HepG2 (cell line): Measurements from ENCODE around the gene TAF11L6. TPM values are rescaled to one million over a fixed set of nuclear protein-coding genes. Genes with fewer than 3 reads are reported as not detected.

Experiments
- ATAC-seq: fragments of 200-7000 bp; cut with Tn5 transposase; 3 replicates; pipeline ENCODE4 v1.9.1; 2020; ENCODE audit warnings: mild to moderate bottlenecking, moderate library complexity
- BruUV-seq: library from RNA; stranded (reverse); fragments of 400-500 nt; replicated peaks from 2 replicates; lab custom pipeline; 2021; lab: Mats Ljungman, UMichigan
- CTCF ChIA-PET: fragments of 300-600 bp; formaldehyde crosslinking; extraction: SDS; loops from one replicate; lab custom pipeline; 2021; ENCODE audit warnings: low total read pairs, inconsistent platforms, low intra/inter-chr PET ratio; lab: Yijun Ruan, JAX
- POLR2A ChIA-PET: fragments of 350-600 bp; sonication (Branson Sonifier 250); formaldehyde crosslinking; loops from one replicate; lab custom pipeline; 2020; ENCODE audit warnings: antibody characterized with exemption, inconsistent platforms; lab: Yijun Ruan, JAX
- DNase-seq: peaks from one replicate; pipeline ENCODE4 v3.0.0-alpha.2; 2015; ENCODE audit warnings: low spot score
- FAIRE-seq: peaks from 3 replicates; lab custom pipeline; 2011; peaks lifted over from hg19 to GRCh38; lab: Jason Lieb, UNC
- H2AFZ ChIP-seq: one replicate; pipeline ENCODE4 v1.6.1; 2011; ENCODE audit warnings: low read length, inconsistent platforms
- H3K27ac ChIP-seq: fragments of 300-600 bp; 3 replicates; pipeline ENCODE4 v1.8.0; 2011; ENCODE audit warnings: mixed run types, mild to moderate bottlenecking, mixed read lengths, low read length, inconsistent platforms; ENCODE audit not compliant: insufficient read depth; ENCODE audit errors: extremely low read length
- H3K27me3 ChIP-seq, 2 experiments: fragments of 200-600 bp in 1 of 2; 2 replicates in 1 of 2; 3 replicates in 1 of 2; pipeline versions ENCODE4 v1.6.0 to v1.8.0; 2011; ENCODE audit warnings: low read length in 2 of 2, mild to moderate bottlenecking in 2 of 2, moderate library complexity in 2 of 2, inconsistent platforms in 1 of 2; ENCODE audit not compliant: insufficient read depth in 2 of 2, control insufficient read depth in 1 of 2
- H3K36me3 ChIP-seq, 2 experiments: fragments of 200-600 bp in 1 of 2; replicated peaks in 1 of 2; 2 replicates in 1 of 2; 3 replicates in 1 of 2; pipeline versions ENCODE4 v1.5.1 to v1.8.0; 2011; ENCODE audit warnings: low read length in 2 of 2, inconsistent platforms in 1 of 2; ENCODE audit not compliant: insufficient read depth in 2 of 2, control insufficient read depth in 1 of 2
- H3K4me1 ChIP-seq: 2 replicates; pipeline ENCODE4 v1.5.1; 2012; ENCODE audit warnings: low read length, inconsistent platforms; ENCODE audit not compliant: insufficient read depth
- H3K4me2 ChIP-seq: 2 replicates; pipeline ENCODE4 v1.6.0; 2011; ENCODE audit warnings: low read depth, low read length, inconsistent platforms
- H3K4me3 ChIP-seq, 3 experiments: fragments of 200-600 bp in 1 of 3; sonication (generic), shearing (Covaris generic) in 1 of 3; replicated peaks in 1 of 3; 2 replicates each; pipeline ENCODE4 v1.5.1; 2011 to 2016; ENCODE audit warnings: low read length in 3 of 3, inconsistent platforms in 2 of 3, low read depth in 2 of 3, mild to moderate bottlenecking in 2 of 3, control low read depth in 1 of 3, mixed read lengths in 1 of 3; ENCODE audit not compliant: insufficient read depth in 1 of 3
- H3K79me2 ChIP-seq: one replicate; pipeline ENCODE4 v1.6.1; 2011; ENCODE audit warnings: low read length, inconsistent platforms; ENCODE audit not compliant: insufficient read depth
- H3K9ac ChIP-seq: 2 replicates; pipeline ENCODE4 v1.6.0; 2011; ENCODE audit warnings: mild to moderate bottlenecking, low read depth, low read length, inconsistent platforms; ENCODE audit not compliant: insufficient read depth
- H3K9me3 ChIP-seq: 2 replicates; pipeline ENCODE4 v1.5.1; 2012; ENCODE audit warnings: mild to moderate bottlenecking, low read length
- H4K20me1 ChIP-seq: 2 replicates; pipeline ENCODE4 v1.6.0; 2011; ENCODE audit warnings: inconsistent platforms, mild to moderate bottlenecking, low read length, moderate library complexity; ENCODE audit not compliant: insufficient read depth
- ASH2L ChIP-seq: fragments of 300-600, 200-600 bp; sonication (generic); IDR thresholded peaks from 2 replicates; pipeline ENCODE4 v1.7.0; 2017; ENCODE audit warnings: low read depth, mild to moderate bottlenecking, moderate library complexity, mixed read lengths, low read length; ENCODE audit not compliant: insufficient read length
- BRCA1 ChIP-seq: sonication (generic); formaldehyde crosslinking; IDR thresholded peaks from 2 replicates; pipeline ENCODE4 v1.4.0; 2020; ENCODE audit warnings: missing genetic modification reagents
- FOXK1 ChIP-seq: sonication (generic); formaldehyde crosslinking; IDR thresholded peaks from 2 replicates; pipeline ENCODE4 v1.4.0; 2020; ENCODE audit warnings: low read depth, missing genetic modification reagents, borderline replicate concordance
- HMGA1 ChIP-seq: sonication (generic); formaldehyde crosslinking; conservative IDR thresholded peaks from 2 replicates; pipeline ENCODE4 v1.4.0; 2020; ENCODE audit warnings: missing genetic modification reagents
- HNF4G ChIP-seq, 2 experiments: sonication (generic) in 1 of 2; formaldehyde crosslinking in 1 of 2; IDR thresholded peaks; 2 replicates each; pipeline versions ENCODE4 v1.4.0 to v1.6.1; 2011 to 2020; ENCODE audit warnings: borderline replicate concordance in 2 of 2, low read depth in 2 of 2, mild to moderate bottlenecking in 2 of 2, low read length in 1 of 2, missing genetic modification reagents in 1 of 2, moderate library complexity in 1 of 2
- KDM6A ChIP-seq: IDR thresholded peaks from 2 replicates; pipeline ENCODE4 v1.6.1; 2016; ENCODE audit warnings: low read depth
- MTF2 ChIP-seq: sonication (generic); formaldehyde crosslinking; IDR thresholded peaks from 2 replicates; pipeline ENCODE4 v1.5.0; 2020; ENCODE audit warnings: missing genetic modification reagents, borderline replicate concordance
- NR2F1 ChIP-seq, 2 experiments: fragments of 450-650 bp in 1 of 2; formaldehyde crosslinking in 1 of 2; IDR thresholded peaks; 2 replicates each; pipeline versions ENCODE4 v1.5.0 to v1.6.1; 2016 to 2020; ENCODE audit warnings: mild to moderate bottlenecking in 1 of 2, missing compliant biosample characterization in 1 of 2, missing genetic modification reagents in 1 of 2, moderate library complexity in 1 of 2
- RELA ChIP-seq: sonication (generic); formaldehyde crosslinking; IDR thresholded peaks from 2 replicates; pipeline ENCODE4 v1.4.0; 2020; ENCODE audit warnings: missing genetic modification reagents
- ZBTB7B ChIP-seq: sonication (generic); formaldehyde crosslinking; IDR thresholded peaks from 2 replicates; pipeline ENCODE4 v1.4.0; 2020; ENCODE audit warnings: missing genetic modification reagents
- ZNF260 ChIP-seq: sonication (generic); formaldehyde crosslinking; IDR thresholded peaks from 2 replicates; pipeline ENCODE4 v1.4.0; 2020; ENCODE audit warnings: missing genetic modification reagents, low read depth, mild to moderate bottlenecking, borderline replicate concordance
- ZNF460 ChIP-seq: sonication (generic); formaldehyde crosslinking; IDR thresholded peaks from 2 replicates; pipeline ENCODE4 v1.5.1; 2020; ENCODE audit warnings: missing genetic modification reagents, mild to moderate bottlenecking, borderline replicate concordance
- ZNF501 ChIP-seq: sonication (generic); formaldehyde crosslinking; IDR thresholded peaks from 2 replicates; pipeline ENCODE4 v1.5.1; 2020; ENCODE audit warnings: mild to moderate bottlenecking, moderate library complexity, missing genetic modification reagents
- WGBS: methylation state at CpG from one replicate; pipeline ENCODE4 v1.1.6; 2017; ENCODE audit warnings: low lambda C conversion rate; 5-methylcytosine and 5-hydroxymethylcytosine counted together
- in situ Hi-C: cut with HindIII; loops from 2 replicates; pipeline ENCODE4 v1.10.0; 2017; ENCODE audit warnings: low pct_unique_long_range_greater_than_20kb; ENCODE audit not compliant: extremely low pct_ligation_motif_present
- intact Hi-C: fragments of 100-400 bp; cut with micrococcal nuclease; formaldehyde crosslinking; loops from one replicate; pipeline ENCODE4 v1.10.0; 2022; ENCODE audit not compliant: unreplicated experiment
- polyA plus RNA-seq, 8 experiments: library from polyadenylated mRNA; depleted of rRNA in 3 of 8; stranded (reverse) in 7 of 8; unstranded in 1 of 8; fragments of >200 nt; fragmentation: Illumina TruSeq in 4 of 8; extraction: Trizol in 4 of 8; gene quantifications; 2 replicates each; pipeline versions ENCODE4 v1.2.1 to v1.2.3, GENCODE V29; 2011 to 2016; ENCODE audit warnings: low read depth in 4 of 8, missing spikeins in 1 of 8, mixed read lengths in 1 of 8; ENCODE audit not compliant: insufficient read depth in 1 of 8
- total RNA-seq, 5 experiments: library from RNA; depleted of rRNA; stranded (reverse); fragments of >200 nt; fragmentation: Illumina TruSeq; extraction: Trizol; gene quantifications; 2 replicates each; pipeline ENCODE4 v1.2.3, GENCODE V29; 2016; ENCODE audit warnings: low read depth in 1 of 5
- TF ChIP-seq, protein P1 (sequence below): IDR thresholded peaks from 2 replicates; pipeline ENCODE4 v1.6.1; 2016; ENCODE audit warnings: low read depth, missing genetic modification reagents, missing compliant biosample characterization
- TF ChIP-seq, protein P2 (sequence below): sonication (generic); formaldehyde crosslinking; IDR thresholded peaks from 2 replicates; pipeline ENCODE4 v1.9.0; 2022; ENCODE audit warnings: low read depth, missing genetic modification reagents
- TF ChIP-seq, protein P3 (sequence below): sonication (generic); formaldehyde crosslinking; IDR thresholded peaks from 2 replicates; pipeline ENCODE4 v1.5.0; 2020; ENCODE audit warnings: mild to moderate bottlenecking, low read depth, missing genetic modification reagents, borderline replicate concordance

Gene TAF11L6
- total and polyA plus RNA-seq, 2 of the 13 experiments (the other 11 are each of a cell fraction or from before 2014, with no cell fraction given), result not detected

DNA sequence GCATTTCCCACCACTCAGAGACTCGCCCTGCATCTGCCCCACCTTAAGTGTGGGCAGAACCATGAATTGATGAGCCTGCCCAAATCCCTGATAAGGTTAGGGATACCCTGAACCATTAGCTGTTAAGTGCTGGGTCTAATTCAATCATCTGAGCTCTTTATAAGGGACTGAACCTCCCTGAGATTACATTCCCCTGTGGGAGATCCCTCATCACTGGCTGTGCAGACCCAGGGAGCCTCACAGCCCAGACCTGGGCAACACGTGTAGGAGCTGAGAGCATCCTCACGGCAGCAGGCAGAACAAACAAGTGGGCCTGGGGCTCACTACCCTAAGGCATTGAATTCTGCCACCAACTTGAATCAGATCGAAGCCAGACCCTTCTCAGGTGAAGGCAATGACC is 31.0 kb upstream of the TAF11L6 start:
- in situ Hi-C loops, result no loop called here
- no peak for ATAC-seq
- H3K4me3 ChIP-seq, result no peak overlapping the region
- H3K9ac ChIP-seq, result no peak overlapping the region
- H3K27ac ChIP-seq, result no peak overlapping the region
- no peaks in the 10 kb centered on the region for H3K9me3 ChIP-seq
- no peak for FAIRE-seq
- BruUV-seq, result no TSS peak
- intact Hi-C loops, result no loop called here
- WGBS, result 0% methylated on average over 2 of the region's 4 CpGs
- H3K79me2 ChIP-seq, result no peaks in the 10 kb centered on the region
- no peaks in the 10 kb centered on the region for H3K27me3 ChIP-seq
- no peaks in the 10 kb centered on the region for H3K4me1 ChIP-seq
- no peaks in the 10 kb centered on the region for H4K20me1 ChIP-seq
- no peak for TF ChIP-seq HMGA1 (CRISPR knock-in tag)
- TF ChIP-seq HNF4G (IDR thresholded peaks at IDR 0.05; ENCODE audit: borderline replicate concordance, low read depth, low read length), result no peak
- TF ChIP-seq HNF4G (CRISPR knock-in tag; IDR thresholded peaks at IDR 0.05; ENCODE audit: borderline replicate concordance, low read depth), result no peak
- no peak for TF ChIP-seq KDM6A
- TF ChIP-seq ZNF460 (CRISPR knock-in tag), result no peak
- no peak for TF ChIP-seq ZNF260
- TF ChIP-seq ZBTB7B (CRISPR knock-in tag), result no peak
- TF ChIP-seq MTF2 (CRISPR knock-in tag), result no peak
- no peak for TF ChIP-seq BRCA1 (CRISPR knock-in tag)
- TF ChIP-seq, protein P1, sequence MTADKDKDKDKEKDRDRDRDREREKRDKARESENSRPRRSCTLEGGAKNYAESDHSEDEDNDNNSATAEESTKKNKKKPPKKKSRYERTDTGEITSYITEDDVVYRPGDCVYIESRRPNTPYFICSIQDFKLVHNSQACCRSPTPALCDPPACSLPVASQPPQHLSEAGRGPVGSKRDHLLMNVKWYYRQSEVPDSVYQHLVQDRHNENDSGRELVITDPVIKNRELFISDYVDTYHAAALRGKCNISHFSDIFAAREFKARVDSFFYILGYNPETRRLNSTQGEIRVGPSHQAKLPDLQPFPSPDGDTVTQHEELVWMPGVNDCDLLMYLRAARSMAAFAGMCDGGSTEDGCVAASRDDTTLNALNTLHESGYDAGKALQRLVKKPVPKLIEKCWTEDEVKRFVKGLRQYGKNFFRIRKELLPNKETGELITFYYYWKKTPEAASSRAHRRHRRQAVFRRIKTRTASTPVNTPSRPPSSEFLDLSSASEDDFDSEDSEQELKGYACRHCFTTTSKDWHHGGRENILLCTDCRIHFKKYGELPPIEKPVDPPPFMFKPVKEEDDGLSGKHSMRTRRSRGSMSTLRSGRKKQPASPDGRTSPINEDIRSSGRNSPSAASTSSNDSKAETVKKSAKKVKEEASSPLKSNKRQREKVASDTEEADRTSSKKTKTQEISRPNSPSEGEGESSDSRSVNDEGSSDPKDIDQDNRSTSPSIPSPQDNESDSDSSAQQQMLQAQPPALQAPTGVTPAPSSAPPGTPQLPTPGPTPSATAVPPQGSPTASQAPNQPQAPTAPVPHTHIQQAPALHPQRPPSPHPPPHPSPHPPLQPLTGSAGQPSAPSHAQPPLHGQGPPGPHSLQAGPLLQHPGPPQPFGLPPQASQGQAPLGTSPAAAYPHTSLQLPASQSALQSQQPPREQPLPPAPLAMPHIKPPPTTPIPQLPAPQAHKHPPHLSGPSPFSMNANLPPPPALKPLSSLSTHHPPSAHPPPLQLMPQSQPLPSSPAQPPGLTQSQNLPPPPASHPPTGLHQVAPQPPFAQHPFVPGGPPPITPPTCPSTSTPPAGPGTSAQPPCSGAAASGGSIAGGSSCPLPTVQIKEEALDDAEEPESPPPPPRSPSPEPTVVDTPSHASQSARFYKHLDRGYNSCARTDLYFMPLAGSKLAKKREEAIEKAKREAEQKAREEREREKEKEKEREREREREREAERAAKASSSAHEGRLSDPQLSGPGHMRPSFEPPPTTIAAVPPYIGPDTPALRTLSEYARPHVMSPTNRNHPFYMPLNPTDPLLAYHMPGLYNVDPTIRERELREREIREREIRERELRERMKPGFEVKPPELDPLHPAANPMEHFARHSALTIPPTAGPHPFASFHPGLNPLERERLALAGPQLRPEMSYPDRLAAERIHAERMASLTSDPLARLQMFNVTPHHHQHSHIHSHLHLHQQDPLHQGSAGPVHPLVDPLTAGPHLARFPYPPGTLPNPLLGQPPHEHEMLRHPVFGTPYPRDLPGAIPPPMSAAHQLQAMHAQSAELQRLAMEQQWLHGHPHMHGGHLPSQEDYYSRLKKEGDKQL (CRISPR knock-in tag), result no peak
- TF ChIP-seq ZNF501 (CRISPR knock-in tag), result no peak
- no peak for TF ChIP-seq ASH2L
- TF ChIP-seq, protein P2, sequence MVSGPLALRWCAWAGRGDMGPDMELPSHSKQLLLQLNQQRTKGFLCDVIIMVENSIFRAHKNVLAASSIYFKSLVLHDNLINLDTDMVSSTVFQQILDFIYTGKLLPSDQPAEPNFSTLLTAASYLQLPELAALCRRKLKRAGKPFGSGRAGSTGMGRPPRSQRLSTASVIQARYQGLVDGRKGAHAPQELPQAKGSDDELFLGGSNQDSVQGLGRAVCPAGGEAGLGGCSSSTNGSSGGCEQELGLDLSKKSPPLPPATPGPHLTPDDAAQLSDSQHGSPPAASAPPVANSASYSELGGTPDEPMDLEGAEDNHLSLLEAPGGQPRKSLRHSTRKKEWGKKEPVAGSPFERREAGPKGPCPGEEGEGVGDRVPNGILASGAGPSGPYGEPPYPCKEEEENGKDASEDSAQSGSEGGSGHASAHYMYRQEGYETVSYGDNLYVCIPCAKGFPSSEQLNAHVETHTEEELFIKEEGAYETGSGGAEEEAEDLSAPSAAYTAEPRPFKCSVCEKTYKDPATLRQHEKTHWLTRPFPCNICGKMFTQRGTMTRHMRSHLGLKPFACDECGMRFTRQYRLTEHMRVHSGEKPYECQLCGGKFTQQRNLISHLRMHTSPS (CRISPR knock-in tag), result no peak
- TF ChIP-seq FOXK1 (CRISPR knock-in tag), result no peak
- TF ChIP-seq, protein P3, sequence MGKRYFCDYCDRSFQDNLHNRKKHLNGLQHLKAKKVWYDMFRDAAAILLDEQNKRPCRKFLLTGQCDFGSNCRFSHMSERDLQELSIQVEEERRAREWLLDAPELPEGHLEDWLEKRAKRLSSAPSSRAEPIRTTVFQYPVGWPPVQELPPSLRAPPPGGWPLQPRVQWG (CRISPR knock-in tag), result no peak
- TF ChIP-seq NR2F1 (CRISPR knock-in tag; IDR thresholded peaks at IDR 0.05), result no peak
- TF ChIP-seq RELA (CRISPR knock-in tag), result no peak
- H2AFZ ChIP-seq, result no peak overlapping the region
- no peak overlapping the region for H3K4me2 ChIP-seq
- POLR2A ChIA-PET, result no interaction called here
- CTCF ChIA-PET, result no interaction called here
- DNase-seq, result no peak
- no peaks in the 10 kb centered on the region for H3K36me3 ChIP-seq
